CD4-positive, alpha-beta memory T cell (primary cell): ENCODE data around the gene THAP11. TPM values are rescaled to one million over a fixed set of nuclear protein-coding genes. Genes with fewer than 3 reads are reported as not detected.
A peak's percentile ranks its signal among the peaks of the same experiment; 100 is the strongest.

Experiments
- CTCF ChIA-PET: fragments of 350-600 bp; sonication (Branson Sonifier 250); formaldehyde crosslinking; loops from one replicate; lab custom pipeline; 2021; ENCODE audit warnings: inconsistent platforms; ENCODE audit not compliant: partially characterized antibody; lab: Charles Lee
- POLR2A ChIA-PET: fragments of 350-600 bp; sonication (Branson Sonifier 250); formaldehyde crosslinking; loops from one replicate; lab custom pipeline; 2021; ENCODE audit not compliant: partially characterized antibody; lab: Charles Lee
- DNase-seq, 5 donors: peaks; one replicate each; pipeline versions ENCODE4 v3.0.0 to v3.0.0-alpha.2; 2020 to 2022; ENCODE audit warnings: mixed read lengths in 1 of 5
- H3K27ac ChIP-seq: one replicate; pipeline ENCODE4 v1.7.0; 2013; ENCODE audit warnings: low read depth, low read length
- H3K27me3 ChIP-seq: 2 replicates; pipeline ENCODE4 v1.7.0; 2013; ENCODE audit warnings: mild to moderate bottlenecking, low read length, moderate library complexity; ENCODE audit not compliant: insufficient read depth
- H3K36me3 ChIP-seq: 2 replicates; pipeline ENCODE4 v1.7.0; 2013; ENCODE audit warnings: mild to moderate bottlenecking, low read length, moderate library complexity; ENCODE audit not compliant: insufficient read depth
- H3K4me1 ChIP-seq: 2 replicates; pipeline ENCODE4 v1.7.0; 2013; ENCODE audit warnings: mild to moderate bottlenecking, low read length, moderate library complexity; ENCODE audit not compliant: insufficient read depth
- H3K4me3 ChIP-seq, 2 donors: one replicate each; pipeline ENCODE4 v1.7.0; 2013; ENCODE audit warnings: low read length in 2 of 2, mild to moderate bottlenecking in 1 of 2
- H3K9me3 ChIP-seq, 2 donors: one replicate each; pipeline ENCODE4 v1.7.0; 2013; ENCODE audit warnings: low read length in 2 of 2, control low read depth in 1 of 2; ENCODE audit not compliant: control insufficient read depth in 1 of 2
- H3K27ac Mint-ChIP-seq, 7 donors: one replicate each; pipeline ENCODE4 v1.8.0; 2020 to 2021; ENCODE audit warnings: mixed read lengths in 7 of 7, mild to moderate bottlenecking in 6 of 7, inconsistent platforms in 3 of 7, moderate library complexity in 3 of 7
- H3K27me3 Mint-ChIP-seq, 2 donors: one replicate each; pipeline ENCODE4 v1.8.0; 2020 to 2021; ENCODE audit warnings: mixed read lengths in 2 of 2
- H3K36me3 Mint-ChIP-seq, 2 donors: one replicate each; pipeline ENCODE4 v1.8.0; 2020 to 2021; ENCODE audit warnings: mixed read lengths in 2 of 2, inconsistent platforms in 1 of 2, mild to moderate bottlenecking in 1 of 2
- H3K4me1 Mint-ChIP-seq, 4 donors: one replicate each; pipeline ENCODE4 v1.8.0; 2020 to 2021; ENCODE audit warnings: mixed read lengths in 4 of 4, mild to moderate bottlenecking in 1 of 4
- H3K4me3 Mint-ChIP-seq, 8 donors: one replicate each; pipeline ENCODE4 v1.8.0; 2020 to 2021; ENCODE audit warnings: mixed read lengths in 8 of 8, mild to moderate bottlenecking in 7 of 8, moderate library complexity in 6 of 8, inconsistent platforms in 3 of 8
- H3K9me3 Mint-ChIP-seq, 8 donors: one replicate each; pipeline ENCODE4 v1.8.0; 2020 to 2021; ENCODE audit warnings: mixed read lengths in 8 of 8, mild to moderate bottlenecking in 5 of 8, inconsistent platforms in 3 of 8, moderate library complexity in 1 of 8
- intact Hi-C: fragments of 100-400 bp; cut with micrococcal nuclease; formaldehyde crosslinking; loops from one replicate; pipeline ENCODE4 v1.15.1; 2023
- polyA plus RNA-seq, 2 donors: library from polyadenylated mRNA; unstranded; fragments of 300-500 nt; fragmentation: Illumina TruSeq; gene quantifications; one replicate each; pipeline ENCODE4 v1.2.3, GENCODE V29; 2021
- total RNA-seq, 2 experiments: library from RNA; stranded (reverse); gene quantifications; one replicate each; pipeline ENCODE4 v1.2.3, GENCODE V29; 2021

The THAP11 gene
- total and polyA plus RNA-seq, 4 experiments from 2014 or later: 56.8 to 147 (median 94.4) TPM

- peaks cover 0 to 17% of the 10 kb centered on the region in 2 donors for H3K36me3 Mint-ChIP-seq
Measured at GRCh38 chr16:67843343-67843765, 1.2 kb downstream of the THAP11 start.

GRCh38 chr16:67844497-67844896 lies 2.4 kb downstream of the THAP11 start:
- Mint-ChIP-seq H3K27ac (peak overlapping the region in 6 of 7 donors; percentile 62 to 98 (median 96)), H3K4me3 (peak overlapping the region; percentile 28 to 98 (median 74)), H3K27me3 (no peaks in the 10 kb centered on the region), H3K9me3 (peaks cover 0 to 2% (median 0%) of the 10 kb centered on the region in 8 donors), H3K4me1 (peaks cover 34 to 61% (median 48%) of the 10 kb centered on the region in 4 donors), H3K36me3 (peaks cover 0 to 17% of the 10 kb centered on the region in 2 donors)
- Histone ChIP-seq H3K27ac (peak overlapping the region; percentile 98), H3K36me3 (no peaks in the 10 kb centered on the region), H3K4me1 (peaks cover 52% of the 10 kb centered on the region), H3K4me3 (no peak overlapping the region), H3K9me3 (no peaks in the 10 kb centered on the region), H3K27me3 (no peaks in the 10 kb centered on the region)
- intact Hi-C loops: no loop called here
- CTCF ChIA-PET: interaction anchor here (0.8 to 3.3 kb wide), 11 partner anchors 9 to 384 kb away, joined by 3 to 14 read pairs (median 4); partner anchors contain the start of genes EDC4, RANBP10 and TSNAXIP1
- DNase-seq: no peak
- POLR2A ChIA-PET: interaction anchor here (0.6 to 5.2 kb wide), 18 partner anchors 9 to 363 kb away, joined by 3 to 60 read pairs (median 4); partner anchors contain the start of genes ATP6V0D1, CARMIL2, CTCF and EDC4

More at GRCh38 chr16:67843343-67843765, 1.2 kb downstream of the THAP11 start:
- Mint-ChIP-seq H3K27me3 (no peaks in the 10 kb centered on the region), H3K9me3 (peaks cover 0 to 2% (median 0%) of the 10 kb centered on the region in 8 donors), H3K27ac (peak overlapping the region; percentile 94 to 99 (median 97)), H3K4me1 (peaks cover 29 to 57% (median 44%) of the 10 kb centered on the region in 4 donors), H3K4me3 (peak overlapping the region; percentile 93 to 98 (median 94))
- Histone ChIP-seq H3K27me3 (no peaks in the 10 kb centered on the region), H3K9me3 (no peaks in the 10 kb centered on the region), H3K36me3 (no peaks in the 10 kb centered on the region), H3K4me1 (peaks cover 49% of the 10 kb centered on the region), H3K27ac (peak overlapping the region; percentile 98), H3K4me3 (peak overlapping the region; percentile 64 to 99)
- ChIA-PET CTCF (interaction anchor here (0.9 to 3.3 kb wide), 4 partner anchors 10 to 296 kb away, joined by 3 to 14 read pairs (median 9); no protein-coding TSS in a partner anchor), POLR2A (interaction anchor here (0.9 to 5.2 kb wide), 14 partner anchors 8 to 362 kb away, joined by 3 to 60 read pairs (median 6); partner anchors contain the start of genes ACD, ATP6V0D1, CTCF and EDC4)
- no peak for DNase-seq
- intact Hi-C loops: loop anchor here (1.0 to 2.0 kb wide), 2 partner anchors 92 to 281 kb away; partner anchors contain the start of gene CTCF

- Histone ChIP-seq H3K27ac (peak overlapping the region; percentile 80), H3K4me1 (peaks cover 52% of the 10 kb centered on the region), H3K4me3 (peak overlapping the region; percentile 86 to 90), H3K36me3 (no peaks in the 10 kb centered on the region), H3K9me3 (no peaks in the 10 kb centered on the region), H3K27me3 (no peaks in the 10 kb centered on the region)
- Mint-ChIP-seq H3K4me1 (peaks cover 35 to 61% (median 47%) of the 10 kb centered on the region in 4 donors), H3K27ac (peak overlapping the region; percentile 85 to 98 (median 95)), H3K27me3 (no peaks in the 10 kb centered on the region), H3K9me3 (peaks cover 0 to 2% (median 0%) of the 10 kb centered on the region in 8 donors), H3K4me3 (peak overlapping the region; percentile 85 to 94 (median 89)), H3K36me3 (peaks cover 0 to 17% of the 10 kb centered on the region in 2 donors)
- intact Hi-C loops: loop anchor here (1.0 kb wide), 6 partner anchors 12 to 239 kb away; partner anchors contain the start of genes ACD, PARD6A, PSKH1 and RANBP10
- ChIA-PET CTCF (interaction anchor here (0.8 to 3.3 kb wide), 15 partner anchors 8 to 383 kb away, joined by 3 to 14 read pairs (median 5); partner anchors contain the start of genes ATP6V0D1, EDC4, NRN1L and RANBP10), POLR2A (interaction anchor here (0.6 to 5.2 kb wide), 22 partner anchors 10 to 324 kb away, joined by 3 to 60 read pairs (median 4); partner anchors contain the start of genes ACD, DDX28, DUS2 and EDC4)
- DNase-seq: no peak
Measured at GRCh38 chr16:67845291-67846062, 3.4 kb downstream of the THAP11 start.

GRCh38 chr16:67846063-67846319 lies 3.9 kb downstream of the THAP11 start:
- ChIA-PET CTCF (interaction anchor here (1.1 to 3.3 kb wide), 8 partner anchors 9 to 382 kb away, joined by 3 to 14 read pairs (median 5); partner anchors contain the start of genes ATP6V0D1 and NRN1L), POLR2A (interaction anchor here (0.7 to 5.2 kb wide), 23 partner anchors 10 to 438 kb away, joined by 3 to 60 read pairs (median 4); partner anchors contain the start of genes ACD, DDX28, DUS2 and EDC4)
- Histone ChIP-seq H3K4me1 (peaks cover 52% of the 10 kb centered on the region), H3K27ac (peak overlapping the region; percentile 80), H3K4me3 (peak overlapping the region; percentile 86 to 90), H3K9me3 (no peaks in the 10 kb centered on the region), H3K27me3 (no peaks in the 10 kb centered on the region), H3K36me3 (no peaks in the 10 kb centered on the region)
- H3K9me3 Mint-ChIP-seq: peaks cover 0 to 2% (median 0%) of the 10 kb centered on the region in 8 donors
- DNase-seq: no peak
- H3K4me3 Mint-ChIP-seq: peak overlapping the region; percentile 85 to 94 (median 89)
- H3K27ac Mint-ChIP-seq: peak overlapping the region; percentile 85 to 98 (median 95)
- no peaks in the 10 kb centered on the region for H3K27me3 Mint-ChIP-seq
- peaks cover 36 to 61% (median 47%) of the 10 kb centered on the region in 4 donors for H3K4me1 Mint-ChIP-seq
- intact Hi-C loops: loop anchor here (1.0 kb wide), 6 partner anchors 13 to 238 kb away; partner anchors contain the start of genes ACD, PARD6A, PSKH1 and RANBP10
- peaks cover 0 to 17% of the 10 kb centered on the region in 2 donors for H3K36me3 Mint-ChIP-seq

- Histone ChIP-seq H3K36me3 (no peaks in the 10 kb centered on the region), H3K4me1 (peaks cover 48% of the 10 kb centered on the region), H3K4me3 (peak within 1 kb of the TSS; percentile 86 to 90), H3K27ac (peak within 1 kb of the TSS; percentile 80), H3K9me3 (no peaks in the 10 kb centered on the region), H3K27me3 (no peaks in the 10 kb centered on the region)
- POLR2A ChIA-PET: interaction anchor here (0.7 to 5.2 kb wide), 23 partner anchors 9 to 437 kb away, joined by 3 to 60 read pairs (median 4); partner anchors contain the start of genes ACD, DDX28, DUS2 and EDC4
- H3K27ac Mint-ChIP-seq: peak within 1 kb of the TSS; percentile 87 to 98 (median 95)
- H3K27me3 Mint-ChIP-seq: no peaks in the 10 kb centered on the region
- H3K4me1 Mint-ChIP-seq: peaks cover 34 to 58% (median 46%) of the 10 kb centered on the region in 4 donors
- peaks cover 0 to 2% (median 0%) of the 10 kb centered on the region in 8 donors for H3K9me3 Mint-ChIP-seq
- peak; percentile 95 to 98 (median 96) for DNase-seq
- intact Hi-C loops: loop anchor here (1.0 kb wide), 6 partner anchors 13 to 238 kb away; partner anchors contain the start of genes ACD, PARD6A, PSKH1 and RANBP10
- H3K4me3 Mint-ChIP-seq: peak within 1 kb of the TSS; percentile 87 to 94 (median 89)
- peaks cover 0 to 17% of the 10 kb centered on the region in 2 donors for H3K36me3 Mint-ChIP-seq
- CTCF ChIA-PET: interaction anchor here (1.1 to 3.3 kb wide), 7 partner anchors 9 to 366 kb away, joined by 3 to 14 read pairs (median 5); partner anchors contain the start of genes ATP6V0D1 and NRN1L
Measured at GRCh38 chr16:67846320-67847063, 4.4 kb downstream of the THAP11 start, which contains the start of gene NUTF2. Gene NUTF2 (plus strand): TSS chr16:67846933. CDS start chr16:67865131, 18,198 bp downstream.
